Natural killer cell (primary cell): Measurements from ENCODE around the gene BNIP3. TPM values are rescaled to one million over a fixed set of nuclear protein-coding genes. Genes with fewer than 3 reads are reported as not detected.
A peak's percentile ranks its signal among the peaks of the same experiment; 100 is the strongest.

Source experiments
- ATAC-seq, 3 donors: fragments of 150-1000 bp in 2 of 3; fragments of 200-7000 bp in 1 of 3; cut with Tn5 transposase; 1 replicate in 1 of 3; 2 replicates in 2 of 3; pipeline ENCODE4 v1.10.0; 2021; ENCODE audit warnings: mild to moderate bottlenecking in 2 of 3, moderate library complexity in 2 of 3
- DNase-seq, 2 donors: peaks; one replicate each; pipeline versions ENCODE4 v3.0.0 to v3.0.0-alpha.2; 2013 to 2021; ENCODE audit warnings: mixed read lengths in 1 of 2
- H3K27ac ChIP-seq: one replicate; pipeline ENCODE4 v1.5.1; 2013; ENCODE audit warnings: mild to moderate bottlenecking, low read length
- H3K27me3 ChIP-seq: one replicate; pipeline ENCODE4 v1.6.1; 2013; ENCODE audit warnings: low read length; ENCODE audit not compliant: control insufficient read depth, insufficient read depth
- H3K36me3 ChIP-seq: one replicate; pipeline ENCODE4 v1.6.1; 2013; ENCODE audit warnings: low read length; ENCODE audit not compliant: control insufficient read depth, insufficient read depth
- H3K4me1 ChIP-seq: one replicate; pipeline ENCODE4 v1.6.1; 2013; ENCODE audit warnings: low read length; ENCODE audit not compliant: control insufficient read depth, insufficient read depth
- H3K4me3 ChIP-seq: one replicate; pipeline ENCODE4 v1.5.1; 2013; ENCODE audit warnings: low read length
- H3K9me3 ChIP-seq: one replicate; pipeline ENCODE4 v1.6.1; 2013; ENCODE audit warnings: low read length; ENCODE audit not compliant: control insufficient read depth, insufficient read depth
- H3K27ac Mint-ChIP-seq, 2 donors: one replicate each; pipeline ENCODE4 v1.8.0; 2022; ENCODE audit warnings: mild to moderate bottlenecking in 2 of 2, mixed read lengths in 2 of 2, moderate library complexity in 1 of 2
- H3K27me3 Mint-ChIP-seq, 2 donors: one replicate each; pipeline ENCODE4 v1.8.0; 2022; ENCODE audit warnings: low read depth in 2 of 2, mixed read lengths in 2 of 2
- H3K36me3 Mint-ChIP-seq: one replicate; pipeline ENCODE4 v1.8.0; 2022; ENCODE audit warnings: mixed read lengths
- H3K4me1 Mint-ChIP-seq, 2 donors: one replicate each; pipeline ENCODE4 v1.8.0; 2022; ENCODE audit warnings: mixed read lengths in 2 of 2
- H3K4me3 Mint-ChIP-seq: one replicate; pipeline ENCODE4 v1.8.0; 2022; ENCODE audit warnings: mild to moderate bottlenecking, moderate library complexity, mixed read lengths
- H3K9me3 Mint-ChIP-seq, 2 donors: one replicate each; pipeline ENCODE4 v1.8.0; 2022; ENCODE audit warnings: mixed read lengths in 2 of 2
- CTCF ChIP-seq: fragments of 200-600 bp; IDR thresholded peaks from one replicate; pipeline ENCODE4 v1.8.0; 2022; ENCODE audit warnings: antibody characterized with exemption
- WGBS: methylation state at CpG from one replicate; pipeline ENCODE4 v1.1.7; 2013; ENCODE audit warnings: missing lambda C conversion rate; ENCODE audit not compliant: insufficient coverage; 5-methylcytosine and 5-hydroxymethylcytosine counted together
- intact Hi-C: fragments of 100-400 bp; cut with micrococcal nuclease; formaldehyde crosslinking; loops from one replicate; pipeline ENCODE4 v1.14.2; 2022
- total RNA-seq, 4 donors: library from RNA; stranded (reverse); fragments of 120-200 nt in 1 of 4; gene quantifications; one replicate each; pipeline versions ENCODE4 v1.2.3 to v1.2.4, GENCODE V29; 2013 to 2022

The BNIP3 gene
- total RNA-seq, 3 donors from 2014 or later (not counting 1 experiment from before 2014, with no cell fraction given), result 9.9 to 12.9 (median 12.1) TPM

- Histone ChIP-seq H3K9me3 (no peaks in the 10 kb centered on the region), H3K27ac (no peak overlapping the region), H3K4me1 (peaks cover 22% of the 10 kb centered on the region), H3K36me3 (peaks cover 16% of the 10 kb centered on the region), H3K4me3 (no peak overlapping the region), H3K27me3 (no peaks in the 10 kb centered on the region)
- H3K9me3 Mint-ChIP-seq, result no peaks in the 10 kb centered on the region
- H3K4me1 Mint-ChIP-seq, result peaks cover 40 to 50% of the 10 kb centered on the region in 2 donors
- H3K27me3 Mint-ChIP-seq, result no peaks in the 10 kb centered on the region
- ATAC-seq (no peak), DNase-seq (no peak)
- no peak overlapping the region for H3K4me3 Mint-ChIP-seq
- intact Hi-C loops, result no loop called here
- H3K27ac Mint-ChIP-seq, result no peak overlapping the region
- over 99% methylated on average over 6 of the region's 7 CpGs for WGBS
- TF ChIP-seq CTCF, result no peak
- H3K36me3 Mint-ChIP-seq, result no peaks in the 10 kb centered on the region
These were observed 10.1 kb downstream of the BNIP3 start for GRCh38 chr10:131971591-131971990.

GRCh38 chr10:131970946-131971345 is 10.8 kb downstream of the BNIP3 start:
- Mint-ChIP-seq H3K4me3 (peak overlapping the region; percentile 13), H3K27ac (no peak overlapping the region), H3K36me3 (no peaks in the 10 kb centered on the region), H3K9me3 (no peaks in the 10 kb centered on the region), H3K27me3 (no peaks in the 10 kb centered on the region), H3K4me1 (peaks cover 34 to 43% of the 10 kb centered on the region in 2 donors)
- peaks cover 23% of the 10 kb centered on the region for H3K4me1 ChIP-seq
- DNase-seq (no peak), ATAC-seq (no peak)
- H3K27ac ChIP-seq, result no peak overlapping the region
- H3K36me3 ChIP-seq, result peaks cover 16% of the 10 kb centered on the region
- intact Hi-C loops, result no loop called here
- H3K9me3 ChIP-seq, result no peaks in the 10 kb centered on the region
- no peaks in the 10 kb centered on the region for H3K27me3 ChIP-seq
- H3K4me3 ChIP-seq, result no peak overlapping the region
- 98% methylated on average over 18 of the region's 18 CpGs for WGBS
- no peak for TF ChIP-seq CTCF

- H3K27ac Mint-ChIP-seq, result peak overlapping the region in 1 of 2 donors; percentile 24
- 98% methylated on average over 13 of the region's 13 CpGs for WGBS
- no peaks in the 10 kb centered on the region for H3K9me3 Mint-ChIP-seq
- DNase-seq (no peak), ATAC-seq (no peak)
- Histone ChIP-seq H3K9me3 (no peaks in the 10 kb centered on the region), H3K36me3 (peaks cover 16% of the 10 kb centered on the region), H3K27ac (no peak overlapping the region), H3K4me1 (peaks cover 37% of the 10 kb centered on the region), H3K27me3 (no peaks in the 10 kb centered on the region), H3K4me3 (no peak overlapping the region)
- H3K4me1 Mint-ChIP-seq, result peaks cover 29 to 37% of the 10 kb centered on the region in 2 donors
- no peaks in the 10 kb centered on the region for H3K36me3 Mint-ChIP-seq
- intact Hi-C loops, result no loop called here
- no peak overlapping the region for H3K4me3 Mint-ChIP-seq
- TF ChIP-seq CTCF, result no peak
- H3K27me3 Mint-ChIP-seq, result no peaks in the 10 kb centered on the region
These were observed 12.8 kb downstream of the BNIP3 start for GRCh38 chr10:131968949-131969348.

GRCh38 chr10:131964298-131964697 is 17.4 kb downstream of the BNIP3 start:
- Mint-ChIP-seq H3K27ac (no peak overlapping the region), H3K36me3 (no peaks in the 10 kb centered on the region), H3K4me1 (peaks cover 10 to 13% of the 10 kb centered on the region in 2 donors), H3K9me3 (no peaks in the 10 kb centered on the region), H3K4me3 (no peak overlapping the region), H3K27me3 (no peaks in the 10 kb centered on the region)
- Histone ChIP-seq H3K9me3 (no peaks in the 10 kb centered on the region), H3K36me3 (peaks cover 11% of the 10 kb centered on the region), H3K27ac (no peak overlapping the region), H3K4me1 (peaks cover 15% of the 10 kb centered on the region), H3K4me3 (no peak overlapping the region), H3K27me3 (no peaks in the 10 kb centered on the region)
- TF ChIP-seq CTCF, result no peak
- ATAC-seq (no peak), DNase-seq (no peak)
- WGBS, result over 99% methylated on average over 9 of the region's 9 CpGs
- intact Hi-C loops, result no loop called here
